Smooth muscle cell of the brain vasculature (primary cell): ENCODE measurements around the gene SCAP.

Experiments
- DNase-seq: peaks from one replicate; pipeline ENCODE4 v3.0.0-alpha.2; 2012; ENCODE audit warnings: low read depth, low spot score

SCAP gene

DNA sequence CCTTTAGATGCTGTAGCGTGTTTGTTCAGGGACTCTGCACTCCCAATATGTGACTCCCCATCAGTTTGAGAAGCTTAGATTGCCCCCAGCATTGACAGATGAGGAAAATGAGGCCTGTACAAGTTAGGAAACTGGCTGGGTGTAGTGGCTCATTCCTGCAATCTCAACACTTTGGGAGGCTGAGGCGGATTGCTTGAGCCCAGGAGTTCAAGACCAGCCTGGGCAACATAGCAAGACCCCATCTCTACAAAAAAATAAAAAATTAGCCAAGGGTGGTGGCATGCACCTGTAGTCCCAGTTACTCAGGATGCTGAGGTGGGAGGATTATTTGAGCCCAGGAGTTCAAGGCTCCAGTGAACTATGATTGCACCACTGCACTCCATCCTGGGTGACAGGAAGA, 108.9 kb downstream of the SCAP start:
- no peak for DNase-seq

DNA sequence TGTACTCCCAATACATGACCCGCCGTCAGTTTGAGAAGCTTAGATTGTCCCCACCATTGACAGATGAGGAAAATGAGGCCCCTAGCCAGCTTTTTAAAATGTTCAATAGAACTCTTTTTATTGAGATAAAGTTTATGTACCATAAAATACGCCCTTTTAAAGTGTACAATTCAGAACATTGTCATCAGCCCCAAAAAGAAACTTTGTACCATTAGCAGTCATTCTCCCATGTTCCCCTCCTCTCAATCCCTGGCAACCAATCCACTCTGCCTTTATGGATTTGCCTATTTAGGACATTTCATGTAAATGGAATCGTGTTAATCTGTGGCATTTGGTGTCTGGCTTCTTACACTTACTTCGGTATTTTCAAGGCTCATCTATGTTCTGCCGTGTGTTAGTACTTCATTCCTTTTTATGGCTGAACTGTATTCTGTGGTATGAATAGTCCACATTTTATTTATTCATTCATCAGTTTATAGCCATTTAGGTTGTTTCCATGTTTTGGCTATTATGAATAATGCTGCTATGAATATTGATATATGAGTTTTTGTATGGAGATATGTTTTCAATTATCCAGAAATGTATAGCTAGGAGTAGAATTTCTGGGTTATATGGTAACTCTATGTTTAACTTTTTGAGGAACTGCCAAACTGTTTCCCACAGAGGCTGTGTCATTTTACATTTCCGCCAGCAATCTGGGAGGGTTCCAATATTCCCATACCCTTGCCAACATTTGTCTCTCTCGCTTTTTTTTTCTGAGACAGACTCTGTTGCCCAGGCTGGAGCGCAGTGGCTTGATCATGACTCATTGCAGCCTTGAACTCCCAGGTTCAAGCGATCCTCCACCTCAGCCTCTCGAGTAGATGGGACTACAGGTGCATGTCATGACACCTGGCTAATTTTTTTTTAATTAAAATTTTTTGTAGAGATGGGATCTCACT, 110.3 kb downstream of the SCAP start:
- no peak for DNase-seq
